GM12878 (cell line): Measurements from ENCODE around the gene AURKAIP1. TPM values are rescaled to one million over a fixed set of nuclear protein-coding genes. Genes with fewer than 3 reads are reported as not detected.

Experiments
- ATAC-seq: fragments of 200-7000 bp; cut with Tn5 transposase; 3 replicates; pipeline ENCODE4 v1.9.1; 2020; ENCODE audit warnings: mild to moderate bottlenecking, moderate library complexity
- BruUV-seq: library from RNA; stranded (reverse); fragments of 400-500 nt; replicated peaks from 2 replicates; lab custom pipeline; 2021; lab: Mats Ljungman, UMichigan
- CTCF ChIA-PET: fragments of 300-600 bp; sonication (Branson Sonifier 250); formaldehyde crosslinking; extraction: SDS; loops from one replicate; lab custom pipeline; 2021; ENCODE audit warnings: inconsistent platforms; lab: Yijun Ruan, JAX
- POLR2A ChIA-PET: fragments of 350-600 bp; formaldehyde crosslinking; extraction: SDS; loops from one replicate; lab custom pipeline; 2021; ENCODE audit warnings: inconsistent platforms; lab: Charles Lee
- RAD21 ChIA-PET: fragments of 300-600 bp; sonication (Branson Sonifier 250); formaldehyde crosslinking; loops from one replicate; lab custom pipeline; 2023; ENCODE audit warnings: antibody characterized with exemption; ENCODE audit not compliant: unreplicated experiment; lab: Charles Lee
- SMC1A ChIA-PET: fragments of 300-600 bp; sonication (Branson Sonifier 250); formaldehyde crosslinking; loops from one replicate; lab custom pipeline; 2023; ENCODE audit not compliant: unreplicated experiment, uncharacterized antibody; lab: Charles Lee
- DNase-seq: peaks from one replicate; pipeline ENCODE4 v3.0.0-alpha.2; 2011; ENCODE audit warnings: low read depth, low spot score
- FAIRE-seq: peaks from 3 replicates; lab custom pipeline; 2011; peaks lifted over from hg19 to GRCh38; lab: Jason Lieb, UNC
- H2AFZ ChIP-seq: 2 replicates; pipeline ENCODE4 v1.6.0; 2011; ENCODE audit warnings: low read depth, low read length, control low read depth; ENCODE audit not compliant: control insufficient read depth
- H3K27ac ChIP-seq: 2 replicates; pipeline ENCODE4 v1.5.1; 2011; ENCODE audit warnings: control low read depth; ENCODE audit not compliant: control insufficient read depth, insufficient read depth
- H3K27me3 ChIP-seq, 2 experiments: replicated peaks in 1 of 2; 2 replicates each; pipeline versions ENCODE4 v1.6.0 to v1.6.1; 2011; ENCODE audit warnings: low read length in 1 of 2; ENCODE audit not compliant: control insufficient read depth in 2 of 2, insufficient read depth in 2 of 2
- H3K36me3 ChIP-seq, 2 experiments: 2 replicates each; pipeline ENCODE4 v1.5.1; 2011; ENCODE audit warnings: low read length in 1 of 2; ENCODE audit not compliant: control insufficient read depth in 2 of 2, insufficient read depth in 2 of 2
- H3K4me1 ChIP-seq: 2 replicates; pipeline ENCODE4 v1.6.1; 2011; ENCODE audit warnings: mild to moderate bottlenecking, low read length, moderate library complexity, mixed read lengths; ENCODE audit not compliant: control insufficient read depth, insufficient read depth
- H3K4me2 ChIP-seq: 2 replicates; pipeline ENCODE4 v1.6.0; 2011; ENCODE audit warnings: control low read depth; ENCODE audit not compliant: control insufficient read depth, insufficient read depth
- H3K4me3 ChIP-seq: fragments of 200-600 bp; sonication (generic); 2 replicates; pipeline ENCODE4 v1.5.1; 2016
- H3K79me2 ChIP-seq: 2 replicates; pipeline ENCODE4 v1.6.0; 2011; ENCODE audit warnings: low read length; ENCODE audit not compliant: control insufficient read depth, insufficient read depth
- H3K9ac ChIP-seq: 2 replicates; pipeline ENCODE4 v1.8.0; 2011; ENCODE audit warnings: low read length, control low read depth, mixed read lengths; ENCODE audit not compliant: control insufficient read depth, insufficient read depth
- H3K9me3 ChIP-seq: replicated peaks from 3 replicates; pipeline ENCODE4 v1.5.1; 2011; ENCODE audit warnings: mild to moderate bottlenecking, low read length; ENCODE audit not compliant: control insufficient read depth, insufficient read depth
- H4K20me1 ChIP-seq: 2 replicates; pipeline ENCODE4 v1.6.0; 2011; ENCODE audit not compliant: control insufficient read depth, insufficient read depth
- BHLHE40 ChIP-seq, 2 experiments: fragments of 450-650 bp in 1 of 2; IDR thresholded peaks; 2 replicates each; pipeline ENCODE4 v1.6.1; 2011 to 2017; ENCODE audit warnings: low read depth in 2 of 2, borderline replicate concordance in 1 of 2, improper control_type of control experiment in 1 of 2, low read length in 1 of 2, mild to moderate bottlenecking in 1 of 2
- CREB1 ChIP-seq: IDR thresholded peaks from 2 replicates; pipeline ENCODE4 v1.6.1; 2012; ENCODE audit warnings: low read depth, mild to moderate bottlenecking, inconsistent platforms
- CREM ChIP-seq: IDR thresholded peaks from 2 replicates; pipeline ENCODE4 v1.6.1; 2014; ENCODE audit warnings: antibody characterized with exemption, low read depth
- HDAC6 ChIP-seq: fragments of 200-600 bp; sonication (generic); IDR thresholded peaks from one replicate; pipeline ENCODE4 v1.8.0; 2017; ENCODE audit warnings: antibody characterized with exemption; ENCODE audit not compliant: unreplicated experiment
- KLF5 ChIP-seq: fragments of 450-650 bp; IDR thresholded peaks from 2 replicates; pipeline ENCODE4 v1.6.1; 2014; ENCODE audit warnings: mild to moderate bottlenecking; ENCODE audit not compliant: partially characterized antibody
- MEF2B ChIP-seq: fragments of 450-650 bp; IDR thresholded peaks from 2 replicates; pipeline ENCODE4 v1.6.1; 2018; ENCODE audit warnings: mild to moderate bottlenecking, moderate library complexity; ENCODE audit not compliant: partially characterized antibody, poor library complexity, severe bottlenecking
- MLLT1 ChIP-seq: fragments of 450-650 bp; IDR thresholded peaks from 2 replicates; pipeline ENCODE4 v1.6.1; 2016; ENCODE audit warnings: mild to moderate bottlenecking
- RCOR1 ChIP-seq: conservative IDR thresholded peaks from 2 replicates; pipeline ENCODE4 v1.6.1; 2012; ENCODE audit warnings: low read depth, low read length, improper control_type of control experiment
- RUNX3 ChIP-seq: IDR thresholded peaks from 2 replicates; pipeline ENCODE4 v1.6.1; 2012; ENCODE audit warnings: low read length, inconsistent platforms
- SMAD5 ChIP-seq: IDR thresholded peaks from 2 replicates; pipeline ENCODE4 v1.6.1; 2016; ENCODE audit warnings: antibody characterized with exemption, low read depth
- STAT1 ChIP-seq: fragments of 450-650 bp; conservative IDR thresholded peaks from 2 replicates; pipeline ENCODE4 v1.6.1; 2014; ENCODE audit warnings: antibody characterized with exemption, mild to moderate bottlenecking
- ZBTB33 ChIP-seq: fragments of 450-650 bp; IDR thresholded peaks from 2 replicates; pipeline ENCODE4 v1.6.1; 2017; ENCODE audit warnings: mild to moderate bottlenecking
- WGBS: methylation state at CpG from one replicate; pipeline ENCODE4 v1.1.6; 2016; ENCODE audit warnings: low lambda C conversion rate; ENCODE audit not compliant: insufficient replicate concordance, insufficient coverage; ENCODE audit errors: missing lambda C conversion rate; 5-methylcytosine and 5-hydroxymethylcytosine counted together
- in situ Hi-C: fragments of 300-500 bp; cut with MboI; formaldehyde crosslinking; loops from 9 replicates; pipeline ENCODE4 v1.14.3; 2018; ENCODE audit warnings: mixed read lengths
- intact Hi-C: fragments of 100-400 bp; cut with micrococcal nuclease; formaldehyde crosslinking; loops from one replicate; pipeline ENCODE4 v1.14.2; 2022; ENCODE audit not compliant: unreplicated experiment
- polyA plus RNA-seq, 11 experiments: library from polyadenylated mRNA; depleted of rRNA in 4 of 11; unstranded in 6 of 11; stranded (reverse) in 5 of 11; fragments of >200 nt; fragmentation: Nextera tagmentation in 4 of 11; fragmentation: Illumina TruSeq in 1 of 11; extraction: Ambion mirVana in 4 of 11; extraction: Trizol in 1 of 11; gene quantifications; 1 replicate in 1 of 11; 2 replicates in 10 of 11; pipeline versions ENCODE4 v1.2.1 to v1.2.3, GENCODE V29; 2011 to 2016; ENCODE audit warnings: inconsistent platforms in 2 of 11, missing spikeins in 2 of 11, low read depth in 1 of 11
- total RNA-seq, 4 experiments: library from RNA; depleted of rRNA in 3 of 4; stranded (reverse); fragments of >200 nt in 3 of 4; fragmentation: Illumina TruSeq in 1 of 4; extraction: Trizol in 1 of 4; gene quantifications; 2 replicates each; pipeline versions ENCODE4 v1.2.1 to v1.2.3, GENCODE V29; 2013 to 2021
- TF ChIP-seq, protein P1 (sequence below): IDR thresholded peaks from 2 replicates; pipeline ENCODE4 v1.6.1; 2011; ENCODE audit warnings: borderline replicate concordance, low read depth, mild to moderate bottlenecking, moderate library complexity, low read length; ENCODE audit not compliant: insufficient read depth, poor library complexity, severe bottlenecking
- TF ChIP-seq, protein P2 (sequence below): IDR thresholded peaks from 2 replicates; pipeline ENCODE4 v1.6.1; 2011; ENCODE audit warnings: mild to moderate bottlenecking, low read depth, low read length, moderate library complexity; ENCODE audit not compliant: insufficient replicate concordance

AURKAIP1 gene
- total and polyA plus RNA-seq, 10 of the 15 experiments (the other 5 are each of a cell fraction or from before 2014, with no cell fraction given): 6.5 to 366 (median 120) TPM

DNA sequence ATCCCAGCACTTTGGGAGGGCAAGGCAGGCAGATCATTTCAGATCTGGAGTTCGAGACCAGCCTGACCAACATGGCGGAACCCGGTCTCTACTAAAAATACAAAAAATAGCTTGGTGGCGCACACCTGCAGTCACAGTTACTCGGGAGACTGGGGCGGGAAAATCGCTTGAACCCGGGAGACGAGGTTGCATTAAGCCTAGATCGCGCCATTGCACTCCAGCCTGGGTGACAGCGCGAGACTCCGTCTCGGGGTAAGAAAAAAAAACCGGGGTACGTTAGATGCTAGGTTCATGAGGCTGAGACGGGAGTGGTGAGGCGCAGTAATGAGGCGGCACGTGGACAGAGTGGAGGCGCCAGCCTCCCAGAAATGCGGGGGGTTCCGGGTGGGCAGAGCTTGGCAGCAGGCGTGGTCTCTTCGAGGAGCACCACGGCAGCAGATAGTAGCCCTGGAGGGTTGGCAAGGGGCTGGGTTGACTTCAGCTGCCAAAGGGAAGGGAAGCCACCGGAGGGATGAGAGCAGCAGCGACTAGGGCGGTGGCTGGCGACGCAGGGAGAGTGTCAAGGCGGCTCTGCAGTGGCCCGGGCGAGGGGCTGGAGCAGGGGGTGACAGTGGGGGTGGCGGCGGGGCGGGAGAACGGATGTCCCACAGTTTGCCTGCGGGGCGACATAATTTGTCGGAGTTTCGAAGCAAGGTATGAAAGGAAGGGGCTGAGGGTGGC, 31.3 kb upstream of the AURKAIP1 start (continued):
- TF ChIP-seq HDAC6 (no peak), MLLT1 (peak; percentile 86), RUNX3 (no peak)

DNA sequence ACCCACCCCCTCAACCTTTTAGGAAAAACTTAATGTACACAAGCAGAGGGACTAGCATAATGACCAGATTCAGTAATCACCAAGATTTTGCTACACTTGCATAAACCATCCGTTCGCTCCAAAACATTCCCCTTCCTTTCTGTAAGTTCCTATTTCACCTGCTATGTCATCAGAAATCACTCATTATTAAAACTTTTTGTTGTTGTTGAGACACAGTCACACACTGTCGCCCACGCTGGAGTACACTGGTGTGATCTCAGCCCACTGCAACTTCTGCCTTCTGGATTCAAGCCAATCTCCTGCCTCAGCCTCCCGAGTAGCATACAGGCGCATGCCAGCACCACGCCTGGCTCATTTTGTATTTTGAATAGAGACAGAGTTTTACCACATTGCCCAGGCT, 28.6 kb upstream of the AURKAIP1 start:
- H3K36me3 ChIP-seq: peaks cover 11 to 22% of the 10 kb centered on the region in 2 experiments
- FAIRE-seq (no peak), DNase-seq (no peak), ATAC-seq (no peak)
- peaks cover 24% of the 10 kb centered on the region for H3K4me1 ChIP-seq
- SMC1A ChIA-PET: no interaction called here
- intact Hi-C loops (no loop called here), in situ Hi-C loops (loop anchor here (5.0 kb wide), 1 partner anchor 104 kb away; no protein-coding TSS in a partner anchor)
- H4K20me1 ChIP-seq: no peaks in the 10 kb centered on the region; the same call in 1 of the 2 replicates
- H3K27ac ChIP-seq: no peak overlapping the region
- H3K9me3 ChIP-seq: no peaks in the 10 kb centered on the region
- no peak overlapping the region for H3K4me3 ChIP-seq
- H3K27me3 ChIP-seq: no peaks in the 10 kb centered on the region
- POLR2A ChIA-PET: no interaction called here
- H3K79me2 ChIP-seq: peaks cover 73% of the 10 kb centered on the region
- 98% methylated on average over 7 of the region's 7 CpGs for WGBS
- RAD21 ChIA-PET: no interaction called here
- CTCF ChIA-PET: no interaction called here
- H3K9ac ChIP-seq: no peak overlapping the region
- BruUV-seq: no TSS peak
- no peak overlapping the region for H3K4me2 ChIP-seq
- H2AFZ ChIP-seq: no peak overlapping the region
- TF ChIP-seq SMAD5 (no peak), CREB1 (no peak), BHLHE40 (IDR thresholded peaks at IDR 0.05; ENCODE audit: borderline replicate concordance in 1 of 2, low read depth in 2 of 2, low read length in 1 of 2) (no peak), CREM (no peak), STAT1 (no peak), ZBTB33 (no peak), RCOR1 (no peak), KLF5 (no peak), MEF2B (no peak), MLLT1 (no peak)
- TF ChIP-seq, protein P1, sequence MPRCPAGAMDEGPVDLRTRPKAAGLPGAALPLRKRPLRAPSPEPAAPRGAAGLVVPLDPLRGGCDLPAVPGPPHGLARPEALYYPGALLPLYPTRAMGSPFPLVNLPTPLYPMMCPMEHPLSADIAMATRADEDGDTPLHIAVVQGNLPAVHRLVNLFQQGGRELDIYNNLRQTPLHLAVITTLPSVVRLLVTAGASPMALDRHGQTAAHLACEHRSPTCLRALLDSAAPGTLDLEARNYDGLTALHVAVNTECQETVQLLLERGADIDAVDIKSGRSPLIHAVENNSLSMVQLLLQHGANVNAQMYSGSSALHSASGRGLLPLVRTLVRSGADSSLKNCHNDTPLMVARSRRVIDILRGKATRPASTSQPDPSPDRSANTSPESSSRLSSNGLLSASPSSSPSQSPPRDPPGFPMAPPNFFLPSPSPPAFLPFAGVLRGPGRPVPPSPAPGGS: peak; percentile 85
- TF ChIP-seq, protein P2, sequence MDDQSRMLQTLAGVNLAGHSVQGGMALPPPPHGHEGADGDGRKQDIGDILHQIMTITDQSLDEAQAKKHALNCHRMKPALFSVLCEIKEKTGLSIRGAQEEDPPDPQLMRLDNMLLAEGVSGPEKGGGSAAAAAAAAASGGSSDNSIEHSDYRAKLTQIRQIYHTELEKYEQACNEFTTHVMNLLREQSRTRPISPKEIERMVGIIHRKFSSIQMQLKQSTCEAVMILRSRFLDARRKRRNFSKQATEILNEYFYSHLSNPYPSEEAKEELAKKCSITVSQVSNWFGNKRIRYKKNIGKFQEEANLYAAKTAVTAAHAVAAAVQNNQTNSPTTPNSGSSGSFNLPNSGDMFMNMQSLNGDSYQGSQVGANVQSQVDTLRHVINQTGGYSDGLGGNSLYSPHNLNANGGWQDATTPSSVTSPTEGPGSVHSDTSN: peak; percentile 41
